Spleen (tissue), 11 donors: ENCODE data around the gene DSTYK. TPM values are rescaled to one million over a fixed set of nuclear protein-coding genes. Genes with fewer than 3 reads are reported as not detected.

ENCODE experiments used
- DNase-seq: peaks from one replicate; pipeline ENCODE4 v3.0.0-alpha.2; 2020
- H3K27ac ChIP-seq, 8 donors: fragments of 200-600 bp; sonication (generic) in 7 of 8; 1 replicate in 4 of 8; 2 replicates in 4 of 8; pipeline versions ENCODE4 v1.5.0 to v1.8.0; 2016 to 2021; ENCODE audit warnings: inconsistent platforms in 4 of 8, mild to moderate bottlenecking in 4 of 8, moderate library complexity in 1 of 8
- H3K27me3 ChIP-seq, 7 donors: fragments of 200-600 bp; sonication (generic) in 6 of 7; replicated peaks in 1 of 7; 1 replicate in 4 of 7; 2 replicates in 3 of 7; pipeline versions ENCODE4 v1.5.0 to v1.8.0; 2016 to 2021; ENCODE audit warnings: inconsistent platforms in 3 of 7, mild to moderate bottlenecking in 1 of 7
- H3K36me3 ChIP-seq, 6 donors: fragments of 200-600 bp; sonication (generic) in 5 of 6; 1 replicate in 4 of 6; 2 replicates in 2 of 6; pipeline versions ENCODE4 v1.5.0 to v1.8.0; 2016 to 2021; ENCODE audit warnings: inconsistent platforms in 2 of 6
- H3K4me1 ChIP-seq, 6 donors: fragments of 200-600 bp; sonication (generic) in 5 of 6; 1 replicate in 3 of 6; 2 replicates in 3 of 6; pipeline versions ENCODE4 v1.5.0 to v1.8.0; 2016 to 2021; ENCODE audit warnings: inconsistent platforms in 3 of 6
- H3K4me3 ChIP-seq, 8 donors: fragments of 200-600 bp; sonication (generic) in 7 of 8; 1 replicate in 4 of 8; 2 replicates in 4 of 8; pipeline versions ENCODE4 v1.5.0 to v1.8.0; 2016 to 2021; ENCODE audit warnings: inconsistent platforms in 4 of 8, mild to moderate bottlenecking in 4 of 8, moderate library complexity in 2 of 8
- H3K9me3 ChIP-seq, 8 donors: fragments of 200-600 bp; sonication (generic) in 7 of 8; 1 replicate in 4 of 8; 2 replicates in 4 of 8; pipeline versions ENCODE4 v1.5.0 to v1.8.0; 2016 to 2021; ENCODE audit warnings: inconsistent platforms in 4 of 8
- POLR2A ChIP-seq, 3 donors: fragments of 450-650 bp; IDR thresholded peaks; one replicate each; pipeline ENCODE4 v1.5.1; 2017; ENCODE audit warnings: antibody characterized with exemption in 3 of 3, mild to moderate bottlenecking in 1 of 3
- POLR2AphosphoS5 ChIP-seq, 3 donors: sonication (generic); formaldehyde crosslinking; IDR thresholded peaks; one replicate each; pipeline ENCODE4 v1.5.1; 2017; ENCODE audit warnings: antibody characterized with exemption in 3 of 3
- WGBS, 5 donors: extraction: QIAGEN DNeasy Blood & Tissue Kit in 3 of 5; methylation state at CpG; one replicate each; pipeline versions ENCODE4 v1.1.5 to v1.1.7; 2013 to 2018; 5-methylcytosine and 5-hydroxymethylcytosine counted together
- intact Hi-C: fragments of 100-400 bp; cut with DNase I; formaldehyde crosslinking; loops from one replicate; pipeline ENCODE4 v1.15.0; 2023; ENCODE audit warnings: low total_unique reads
- polyA plus RNA-seq, 3 donors: library from polyadenylated mRNA; stranded (reverse); fragments of 200-250 nt; gene quantifications; one replicate each; pipeline ENCODE4 v1.2.1, GENCODE V29; 2013
- total RNA-seq, 7 donors: library from RNA; depleted of rRNA in 3 of 7; stranded (reverse); fragments of >200 nt in 3 of 7; fragmentation: NEBNext Ultra II Directional in 4 of 7; extraction: Animal tissue kit (Norgen Biotek cat#: 25700) in 4 of 7; gene quantifications; one replicate each; pipeline versions ENCODE4 v1.1.0 to v1.2.1, GENCODE V29; 2016 to 2021
- TF ChIP-seq, protein P1 (sequence below), 11 experiments: fragments of 200-600 bp in 7 of 11; fragments of 450-650 bp in 4 of 11; sonication (generic) in 4 of 11; IDR thresholded peaks in 8 of 11; conservative IDR thresholded peaks in 3 of 11; 1 replicate in 7 of 11; 2 replicates in 4 of 11; pipeline versions ENCODE4 v1.4.0 to v1.8.0; 2016 to 2021; ENCODE audit warnings: antibody characterized with exemption in 11 of 11, inconsistent platforms in 4 of 11, mild to moderate bottlenecking in 1 of 11
- donor health status: healthy with polysubstance abuse.
- donor health status: DM: no; HTN: no; CAD: no; lungs with moderate emphysema.
- donor health status: DM: no; HTN: no; CAD: no.
- donor health status: Bipolar disorder and iron deficiency.
- donor health status: healthy.
- donor health status: DM: no; HTN: no; CAD: no.
- donor health status: DM: yes; HTN: yes; CAD: no.

DSTYK gene
- total and polyA plus RNA-seq, 10 donors = 2.2 to 24.3 (median 16.1) TPM

GRCh38 chr1:205191622-205192021, 19.9 kb downstream of the DSTYK start:
- Histone ChIP-seq H3K9me3 (no peaks in the 10 kb centered on the region), H3K27ac (peak overlapping the region in 1 of 8 donors; percentile 32), H3K36me3 (peaks cover 0 to 12% (median 6%) of the 10 kb centered on the region in 6 donors), H3K4me3 (no peak overlapping the region), H3K4me1 (peaks cover 4 to 72% (median 44%) of the 10 kb centered on the region in 6 donors), H3K27me3 (no peaks in the 10 kb centered on the region)
- whole genome bisulfite sequencing, 5 donors = 44 to 70% (median 62%) methylated on average over 2 of the region's 2 CpGs
- intact Hi-C loops = no loop called here
- no peak for DNase-seq
- TF ChIP-seq, protein P1, sequence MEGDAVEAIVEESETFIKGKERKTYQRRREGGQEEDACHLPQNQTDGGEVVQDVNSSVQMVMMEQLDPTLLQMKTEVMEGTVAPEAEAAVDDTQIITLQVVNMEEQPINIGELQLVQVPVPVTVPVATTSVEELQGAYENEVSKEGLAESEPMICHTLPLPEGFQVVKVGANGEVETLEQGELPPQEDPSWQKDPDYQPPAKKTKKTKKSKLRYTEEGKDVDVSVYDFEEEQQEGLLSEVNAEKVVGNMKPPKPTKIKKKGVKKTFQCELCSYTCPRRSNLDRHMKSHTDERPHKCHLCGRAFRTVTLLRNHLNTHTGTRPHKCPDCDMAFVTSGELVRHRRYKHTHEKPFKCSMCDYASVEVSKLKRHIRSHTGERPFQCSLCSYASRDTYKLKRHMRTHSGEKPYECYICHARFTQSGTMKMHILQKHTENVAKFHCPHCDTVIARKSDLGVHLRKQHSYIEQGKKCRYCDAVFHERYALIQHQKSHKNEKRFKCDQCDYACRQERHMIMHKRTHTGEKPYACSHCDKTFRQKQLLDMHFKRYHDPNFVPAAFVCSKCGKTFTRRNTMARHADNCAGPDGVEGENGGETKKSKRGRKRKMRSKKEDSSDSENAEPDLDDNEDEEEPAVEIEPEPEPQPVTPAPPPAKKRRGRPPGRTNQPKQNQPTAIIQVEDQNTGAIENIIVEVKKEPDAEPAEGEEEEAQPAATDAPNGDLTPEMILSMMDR (IDR thresholded peaks at IDR 0.05 in 8 of 11, conservative IDR thresholded peaks at IDR 0.05 in 3 of 11) = no peak
- TF ChIP-seq POLR2A (IDR thresholded peaks at IDR 0.05) (no peak), POLR2AphosphoS5 (IDR thresholded peaks at IDR 0.05) (no peak)

- intact Hi-C loops = no loop called here
- peaks cover 4 to 78% (median 44%) of the 10 kb centered on the region in 6 donors for H3K4me1 ChIP-seq
- H3K27ac ChIP-seq = peak overlapping the region in 2 of 8 donors; percentile 12 to 32
- peaks cover 0 to 18% (median 6%) of the 10 kb centered on the region in 6 donors for H3K36me3 ChIP-seq
- TF ChIP-seq POLR2A (IDR thresholded peaks at IDR 0.05) (no peak), POLR2AphosphoS5 (IDR thresholded peaks at IDR 0.05) (no peak)
- TF ChIP-seq, protein P1 (IDR thresholded peaks at IDR 0.05 in 8 of 11, conservative IDR thresholded peaks at IDR 0.05 in 3 of 11) = no peak
- no peaks in the 10 kb centered on the region for H3K27me3 ChIP-seq
- no peak overlapping the region for H3K4me3 ChIP-seq
- DNase-seq = no peak
- no peaks in the 10 kb centered on the region for H3K9me3 ChIP-seq
- 69 to 84% (median 75%) methylated on average over 9 of the region's 9 CpGs for WGBS, 5 donors
These were observed 20.5 kb downstream of the DSTYK start for GRCh38 chr1:205190845-205191577.

GRCh38 chr1:205189131-205189530, 22.4 kb downstream of the DSTYK start:
- H3K27ac ChIP-seq = peak overlapping the region in 1 of 8 donors; percentile 39
- WGBS, 5 donors = 26 to 45% (median 31%) methylated on average over 2 of the region's 2 CpGs
- H3K36me3 ChIP-seq = peaks cover 0 to 35% (median 10%) of the 10 kb centered on the region in 6 donors
- H3K9me3 ChIP-seq = no peaks in the 10 kb centered on the region
- TF ChIP-seq, protein P1 (IDR thresholded peaks at IDR 0.05 in 8 of 11, conservative IDR thresholded peaks at IDR 0.05 in 3 of 11) = no peak
- TF ChIP-seq POLR2AphosphoS5 (IDR thresholded peaks at IDR 0.05) (no peak), POLR2A (IDR thresholded peaks at IDR 0.05) (no peak)
- DNase-seq = no peak
- H3K4me3 ChIP-seq = no peak overlapping the region
- H3K27me3 ChIP-seq = no peaks in the 10 kb centered on the region
- intact Hi-C loops = no loop called here
- H3K4me1 ChIP-seq = peaks cover 4 to 86% (median 46%) of the 10 kb centered on the region in 6 donors

DNA sequence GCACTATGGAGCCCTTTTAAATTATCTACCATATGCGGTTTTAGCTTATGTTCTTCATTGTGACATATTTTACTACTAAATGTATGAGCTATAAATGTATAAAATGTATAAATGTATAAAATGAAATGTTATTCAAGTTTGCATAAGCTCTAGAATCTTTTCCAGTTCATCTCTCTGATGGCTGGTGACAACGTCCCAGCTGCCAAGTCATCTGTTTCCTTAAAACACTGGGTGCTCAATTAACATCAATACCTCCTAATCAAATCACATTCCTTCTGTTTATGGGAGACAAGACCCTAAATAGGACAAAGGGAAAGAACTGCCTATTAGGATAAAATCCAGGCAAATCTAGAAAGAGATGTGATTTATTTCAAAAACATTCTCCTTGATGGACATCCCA, 22.9 kb downstream of the DSTYK start:
- no peak overlapping the region for H3K27ac ChIP-seq
- DNase-seq = no peak
- H3K27me3 ChIP-seq = no peaks in the 10 kb centered on the region
- H3K4me1 ChIP-seq = peaks cover 4 to 88% (median 48%) of the 10 kb centered on the region in 6 donors
- H3K9me3 ChIP-seq = no peaks in the 10 kb centered on the region
- TF ChIP-seq, protein P1 (IDR thresholded peaks at IDR 0.05 in 8 of 11, conservative IDR thresholded peaks at IDR 0.05 in 3 of 11) = no peak
- TF ChIP-seq POLR2AphosphoS5 (IDR thresholded peaks at IDR 0.05) (no peak), POLR2A (IDR thresholded peaks at IDR 0.05) (no peak)
- peaks cover 0 to 35% (median 10%) of the 10 kb centered on the region in 6 donors for H3K36me3 ChIP-seq
- intact Hi-C loops = no loop called here
- H3K4me3 ChIP-seq = no peak overlapping the region
- 54 to 90% (median 84%) methylated on average over 2 of the region's 2 CpGs for WGBS, 5 donors
